HG03280 (cell line): ENCODE measurements around the gene CYSRT1.
A peak's percentile ranks its signal among the peaks of the same experiment; 100 is the strongest.

ENCODE experiments used
- ATAC-seq: cut with Tn5 transposase; IDR thresholded peaks from one replicate; pipeline ENCODE4 v1.9.1; 2021; ENCODE audit warnings: mild to moderate bottlenecking, moderate library complexity; ENCODE audit not compliant: unreplicated experiment

CYSRT1 gene

DNA sequence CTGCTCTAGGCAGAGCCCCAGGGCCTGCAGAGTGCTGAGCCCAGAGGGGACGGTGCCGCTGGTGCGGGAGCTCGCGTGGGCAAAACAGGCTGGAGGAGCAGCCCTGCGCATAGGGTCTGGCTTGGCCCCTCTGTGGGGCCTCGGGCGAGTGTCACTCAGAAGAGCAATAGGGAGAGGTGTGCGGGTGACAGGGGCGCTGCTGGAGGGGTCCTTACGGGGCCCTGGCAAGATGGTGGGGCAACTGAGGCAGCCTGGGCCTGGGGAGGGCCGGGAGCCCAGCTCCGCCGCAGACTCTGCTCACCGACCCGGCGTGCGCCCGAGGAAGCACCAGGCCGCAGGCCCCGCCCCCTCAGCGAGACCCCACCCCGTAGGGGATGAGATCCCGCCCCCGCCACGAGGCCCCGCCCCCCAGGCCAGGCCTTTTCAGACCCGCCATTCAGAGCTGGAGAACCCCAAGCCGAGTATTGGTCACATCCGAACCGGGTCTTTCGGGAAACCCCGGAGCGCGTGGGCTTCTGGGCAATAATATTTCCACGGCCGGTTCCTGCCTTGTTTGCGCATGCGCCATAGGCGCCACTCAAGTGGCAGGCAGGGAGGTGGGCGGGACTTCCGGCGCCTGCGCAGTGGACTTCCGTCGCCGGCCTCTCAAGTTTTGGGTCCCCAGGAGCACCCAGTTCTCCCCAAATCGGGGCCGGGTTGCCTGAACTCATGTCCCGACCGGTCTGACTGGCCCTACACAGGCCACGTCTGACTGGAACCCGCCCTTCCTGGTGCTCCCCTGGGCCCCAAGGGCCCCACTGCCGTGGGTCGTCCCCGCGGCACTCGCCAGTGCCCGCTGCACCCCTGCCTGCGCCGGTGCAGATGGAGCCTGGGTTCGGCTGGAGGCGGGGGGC, 1.6 kb upstream of the CYSRT1 start:
- ATAC-seq, result peak; percentile 78

DNA sequence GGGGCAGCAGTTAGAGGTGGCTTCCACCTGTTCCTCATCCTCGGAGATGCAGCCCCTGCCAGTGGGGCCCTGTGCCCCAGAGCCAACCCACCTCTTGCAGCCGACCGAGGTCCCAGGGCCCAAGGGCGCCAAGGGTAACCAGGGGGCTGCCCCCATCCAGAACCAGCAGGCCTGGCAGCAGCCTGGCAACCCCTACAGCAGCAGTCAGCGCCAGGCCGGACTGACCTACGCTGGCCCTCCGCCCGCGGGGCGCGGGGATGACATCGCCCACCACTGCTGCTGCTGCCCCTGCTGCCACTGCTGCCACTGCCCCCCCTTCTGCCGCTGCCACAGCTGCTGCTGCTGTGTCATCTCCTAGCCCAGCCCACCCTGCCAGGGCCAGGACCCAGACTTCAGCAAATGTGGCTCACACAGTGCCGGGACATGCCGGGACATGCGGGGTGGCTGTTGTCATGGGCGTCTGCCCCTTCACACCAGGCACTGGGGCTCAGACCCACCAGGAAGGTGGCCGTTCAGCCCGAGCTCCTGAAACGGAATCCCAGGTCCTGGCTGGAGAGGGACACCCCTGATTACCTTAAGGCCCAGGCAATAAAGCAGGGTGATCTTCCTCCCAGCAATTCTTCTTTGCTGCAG, 841 bp downstream of the CYSRT1 start:
- ATAC-seq, result no peak

DNA sequence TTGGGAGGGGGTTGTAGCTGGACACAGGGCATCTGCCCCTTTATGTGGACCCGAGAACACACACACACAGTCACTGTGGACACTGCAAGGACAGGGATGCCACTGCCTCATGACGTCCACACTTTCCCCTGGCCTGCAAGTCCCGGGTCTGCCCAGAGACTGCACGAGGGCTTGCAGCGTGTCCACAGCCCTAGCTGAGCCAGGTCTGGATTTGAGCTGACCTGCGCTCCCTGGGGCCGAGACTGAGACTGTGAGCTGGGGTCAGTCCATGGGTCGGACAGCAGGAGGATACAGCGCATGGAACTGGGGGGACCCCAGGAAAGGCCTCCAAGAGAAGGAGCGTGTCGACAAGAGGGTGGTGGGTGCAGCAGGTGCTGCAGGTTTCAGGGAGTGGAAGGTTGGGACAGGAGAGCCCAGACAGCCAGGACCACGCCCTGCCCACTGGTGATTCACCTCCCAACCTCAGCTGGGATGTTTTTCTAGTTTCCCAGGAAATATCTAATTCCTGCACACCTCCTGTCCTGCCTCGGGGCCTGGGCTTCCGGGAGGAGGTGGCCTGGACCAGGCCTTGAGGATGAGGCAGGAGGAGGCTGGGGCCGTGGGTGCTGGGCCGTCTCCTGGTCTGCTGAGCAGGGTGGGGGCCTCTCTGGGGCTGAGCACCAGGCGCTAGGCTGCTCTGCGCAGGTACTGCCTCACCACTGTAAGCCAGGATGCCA, 1.5 kb downstream of the CYSRT1 start:
- ATAC-seq, result no peak

DNA sequence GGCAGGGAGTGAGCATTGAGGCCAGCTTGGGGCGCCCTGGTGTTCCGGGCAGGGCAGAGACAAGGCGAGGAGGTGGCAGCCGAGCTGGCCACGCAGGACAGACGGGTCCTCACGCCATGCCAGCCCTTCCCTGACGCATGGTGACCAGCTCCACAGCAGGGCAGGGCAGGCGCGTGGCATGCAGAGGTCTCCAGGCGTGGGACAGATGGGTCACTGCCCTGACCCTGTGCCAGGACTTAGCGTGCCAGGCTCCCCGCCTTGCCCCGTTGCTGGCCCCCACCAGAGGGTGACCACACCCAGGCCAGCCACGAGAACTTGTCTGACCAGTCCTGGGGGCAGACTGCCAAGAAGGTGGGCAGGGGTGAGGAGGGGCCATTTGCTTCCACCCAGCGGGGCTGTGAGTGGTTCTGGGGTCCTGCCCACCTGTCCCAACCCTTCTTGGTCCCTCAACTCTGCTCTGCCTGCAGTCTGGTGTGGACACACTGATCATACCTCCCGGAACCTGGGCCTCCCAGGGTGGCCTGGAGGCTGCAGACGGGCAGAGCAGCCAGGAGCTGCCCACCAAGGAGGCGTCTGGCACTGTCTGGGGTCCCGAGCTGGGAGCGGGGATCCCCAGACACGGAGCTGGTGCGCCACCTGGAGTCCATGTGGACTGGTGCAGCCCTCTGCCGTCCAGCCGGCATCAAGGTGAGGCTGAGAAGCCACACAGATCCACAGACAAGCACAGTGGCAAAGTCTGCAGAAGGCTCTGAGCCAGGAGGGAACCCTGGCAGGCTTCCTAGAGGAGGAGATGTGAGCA, 2.3 kb downstream of the CYSRT1 start, which contains the start of gene RNF224:
Gene RNF224, plus strand, starts transcription at position 449 of the 799 bp plus-strand sequence. CDS start 834 bp downstream, outside the sequence.
- no peak for ATAC-seq

DNA sequence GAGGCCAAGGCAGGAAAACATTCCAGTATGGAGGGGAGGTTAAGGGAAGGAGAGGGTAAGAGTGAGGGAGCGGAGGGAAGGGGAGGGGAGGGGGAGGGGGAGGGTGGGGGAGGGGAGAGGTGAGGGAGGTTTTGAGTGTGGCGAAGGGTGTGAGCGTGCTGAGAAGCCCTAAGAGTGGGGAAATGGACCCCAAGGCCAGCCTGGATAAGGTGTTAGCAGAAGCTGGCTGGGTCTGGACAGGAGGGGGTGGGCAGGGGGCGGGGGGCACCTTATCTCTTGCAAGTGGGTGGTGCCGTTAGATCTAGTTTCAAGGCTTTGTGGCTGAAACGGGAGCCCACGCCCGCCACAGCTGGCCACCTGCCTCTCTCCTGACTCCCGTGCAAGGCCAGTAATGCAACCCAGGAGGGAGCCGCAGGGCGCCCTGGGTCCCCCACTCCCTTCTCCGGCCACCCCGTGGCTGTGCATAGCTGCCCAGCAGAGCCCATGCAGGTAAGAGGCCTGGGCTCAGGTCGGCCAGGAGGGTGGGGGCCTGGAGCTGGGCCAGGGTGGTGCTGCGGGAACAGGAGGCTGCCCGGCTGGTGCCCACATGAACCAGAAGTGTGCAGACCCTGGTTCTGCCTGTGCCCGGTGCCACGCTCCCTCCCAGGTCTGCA, 3.0 kb downstream of the CYSRT1 start:
- no peak for ATAC-seq

DNA sequence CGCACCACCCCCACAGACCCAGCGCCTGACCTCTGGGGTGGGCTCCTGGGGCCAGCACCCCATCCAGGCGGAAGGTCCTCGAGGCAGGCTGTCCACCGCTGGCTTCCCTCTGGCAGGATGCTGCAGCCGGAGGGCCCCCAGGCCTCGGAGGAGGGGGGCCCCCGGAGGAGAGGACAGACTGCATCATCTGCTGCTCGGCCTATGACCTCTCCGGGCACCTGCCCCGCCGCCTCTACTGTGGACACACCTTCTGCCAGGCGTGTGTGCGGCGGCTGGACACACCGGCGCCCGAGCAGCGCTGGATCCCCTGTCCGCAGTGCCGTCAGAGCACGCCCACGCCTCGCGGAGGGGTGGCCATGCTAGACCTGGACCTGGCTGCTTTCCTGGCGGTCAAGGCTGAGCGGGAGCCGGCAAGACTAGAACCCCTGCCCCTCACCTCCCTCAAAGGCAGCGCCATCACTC, 3.6 kb downstream of the CYSRT1 start:
- ATAC-seq, result no peak

DNA sequence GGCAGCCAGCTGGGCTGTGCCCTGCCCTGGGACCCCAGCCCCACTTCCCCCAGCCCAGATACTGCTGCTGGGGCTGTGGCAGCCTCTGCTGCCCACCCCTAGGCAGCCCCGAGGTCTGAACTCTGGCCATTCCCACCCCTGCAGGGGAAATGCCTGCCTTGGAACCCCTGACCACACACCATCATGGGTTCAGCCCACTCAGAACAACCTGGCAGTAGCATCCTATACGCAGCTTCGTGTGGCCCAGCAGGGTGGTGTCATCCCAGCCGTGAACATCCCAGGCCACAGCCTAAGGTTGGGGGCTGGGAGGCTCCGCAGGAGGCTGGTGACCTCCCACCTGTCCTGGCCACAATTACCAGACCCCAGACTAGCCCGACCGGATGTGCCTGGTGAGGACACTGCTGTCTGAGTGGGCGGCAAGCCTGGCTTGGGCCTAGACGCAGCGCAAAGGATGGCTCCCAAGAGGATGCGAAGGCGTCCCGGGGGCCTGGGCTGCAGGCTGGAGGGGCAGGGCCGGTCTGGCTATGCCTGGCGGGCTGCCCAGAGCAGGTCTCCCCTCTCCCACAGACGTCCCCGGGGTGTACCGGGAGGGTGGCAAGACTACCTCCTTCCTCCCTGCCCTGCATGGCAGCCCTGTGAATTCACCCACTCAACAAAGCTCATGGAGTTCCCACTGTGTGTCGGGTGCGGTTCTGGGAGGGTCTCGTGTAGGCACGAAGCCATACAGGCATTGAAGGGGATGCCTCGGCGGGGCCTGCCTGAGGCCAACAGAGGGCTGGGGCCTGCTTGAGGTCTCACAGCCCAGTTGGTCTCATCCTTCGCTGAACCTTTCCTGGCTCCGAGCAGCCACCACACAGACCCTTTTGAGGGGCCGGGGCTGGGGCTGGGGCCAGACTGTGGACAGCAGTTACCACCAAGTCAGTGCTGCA, 4.3 kb downstream of the CYSRT1 start:
- ATAC-seq, result no peak

DNA sequence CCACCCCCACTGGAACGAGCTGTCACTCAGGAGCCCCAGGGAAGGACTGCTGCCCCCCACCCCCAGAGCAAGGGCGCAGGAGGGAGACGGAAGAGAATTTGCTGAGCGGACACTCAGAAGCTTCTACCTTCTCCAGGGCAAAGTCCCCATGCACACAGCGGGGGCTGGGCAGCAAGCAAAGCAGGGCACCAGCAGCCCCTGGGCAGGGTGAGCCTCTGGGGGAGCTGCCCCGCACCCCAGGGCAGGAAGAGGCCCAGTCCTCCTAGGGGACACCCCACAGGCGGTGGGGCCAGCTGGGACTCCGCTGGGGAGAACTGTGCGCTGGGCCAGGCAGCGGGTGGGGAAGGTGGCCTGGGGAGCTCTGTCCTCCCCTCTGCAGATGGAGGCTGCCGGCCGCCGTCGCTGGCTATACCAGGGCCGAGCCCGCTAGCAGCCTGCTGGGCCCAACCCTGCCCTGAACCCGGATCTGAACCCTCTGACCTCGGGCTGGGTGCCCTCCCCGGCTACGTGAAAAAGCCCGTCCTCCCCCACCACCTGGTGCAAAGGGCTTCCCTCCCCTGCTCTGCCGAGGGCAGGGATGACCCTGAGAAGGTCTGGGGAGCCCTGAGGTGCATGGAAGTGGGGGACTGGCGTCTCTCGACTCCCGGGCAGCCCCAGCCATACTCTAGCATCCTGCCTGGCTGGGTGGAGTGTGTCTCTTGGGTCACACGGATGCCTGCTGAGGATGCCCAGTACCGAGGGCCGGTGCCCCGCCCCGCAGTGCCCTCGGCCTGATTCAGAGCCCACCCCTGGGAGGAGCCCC, 5.1 kb downstream of the CYSRT1 start:
- no peak for ATAC-seq

DNA sequence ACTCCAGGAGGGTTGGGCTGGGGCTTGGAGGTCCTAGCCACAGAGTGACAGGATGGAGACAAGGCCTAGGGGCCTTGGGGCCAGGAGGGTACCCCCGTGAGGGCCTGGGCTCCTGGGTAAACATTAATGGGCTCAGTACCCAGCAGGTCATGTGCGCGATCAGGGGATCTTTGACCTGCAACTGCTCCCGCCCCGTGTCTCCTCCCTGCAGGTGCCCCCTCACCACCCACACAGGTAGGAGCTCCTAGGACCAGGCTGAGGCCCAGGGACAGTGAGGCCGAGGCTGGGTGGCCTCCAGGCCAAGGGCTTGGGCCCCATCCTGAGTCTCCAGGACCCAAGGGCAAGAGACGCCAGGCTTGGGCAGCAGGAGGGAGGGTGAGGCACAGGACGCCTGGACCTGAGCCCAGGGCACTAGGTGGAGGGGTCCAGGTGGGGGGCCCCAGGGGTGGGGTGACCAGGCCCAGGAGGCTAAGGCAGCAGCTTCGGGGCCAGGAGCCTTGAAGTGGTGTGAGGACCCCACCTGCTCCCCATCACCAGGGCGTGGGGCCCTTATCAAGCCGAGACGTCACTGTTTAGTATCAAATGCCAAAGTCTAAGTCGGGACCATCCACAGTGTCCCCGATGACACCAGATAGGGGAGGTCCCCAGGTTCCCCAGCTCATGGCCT, 5.9 kb downstream of the CYSRT1 start, which contains the start of gene SLC34A3:
Gene SLC34A3, plus strand, starts transcription at position 197 of the 667 bp plus-strand sequence. CDS start 802 bp downstream, outside the sequence.
- ATAC-seq, result no peak

DNA sequence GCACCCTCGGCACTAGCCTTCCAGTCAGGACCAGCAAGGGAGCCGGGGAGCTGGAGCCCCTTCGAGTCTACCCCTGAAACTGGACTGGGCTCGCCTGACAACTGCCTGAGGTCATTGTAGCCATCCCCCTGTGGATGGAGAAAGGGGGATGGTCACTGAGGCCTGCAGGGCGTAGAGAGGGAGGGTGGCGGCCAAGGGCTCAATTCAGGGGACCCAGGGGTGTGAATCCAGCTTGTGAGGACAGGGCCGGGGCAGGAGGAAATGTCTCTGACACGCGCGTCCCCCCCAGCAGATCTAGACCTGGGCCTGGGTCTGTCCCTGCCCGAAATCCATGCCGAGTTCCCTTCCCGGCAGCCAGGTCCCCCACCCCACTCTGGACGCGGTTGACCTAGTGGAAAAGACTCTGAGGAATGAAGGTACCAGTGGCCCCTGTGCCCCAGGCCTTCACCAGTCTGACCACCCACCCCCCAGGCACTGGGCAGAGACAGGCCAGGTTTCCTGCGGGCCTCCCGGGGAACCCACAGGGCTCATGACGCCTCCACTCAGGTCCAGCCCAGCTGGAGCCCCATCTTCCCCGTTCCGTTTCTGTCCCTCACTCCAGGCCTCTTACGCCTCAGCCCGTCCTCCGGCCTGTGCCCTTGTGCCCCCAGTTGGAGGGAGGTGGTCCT, 6.5 kb downstream of the CYSRT1 start:
- no peak for ATAC-seq

DNA sequence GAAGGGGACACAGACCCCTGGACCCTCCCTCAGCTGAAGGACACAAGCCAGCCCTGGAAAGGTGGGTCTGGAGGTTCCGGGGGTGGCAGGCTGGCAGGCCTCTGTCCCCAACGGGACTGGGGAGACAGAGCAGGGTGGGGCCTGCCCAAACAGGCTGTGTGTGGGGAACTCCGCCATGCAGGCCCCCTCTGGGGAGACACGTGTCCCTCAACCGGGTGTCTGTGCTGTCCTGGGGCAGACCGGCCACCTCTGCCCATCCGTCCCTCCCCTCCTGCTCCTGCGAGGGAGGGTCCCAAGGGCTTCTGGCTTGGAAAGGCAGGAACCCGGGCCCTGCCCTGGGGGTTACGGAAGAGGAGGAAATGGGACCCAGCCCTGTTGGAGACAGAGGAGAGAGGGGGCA, 7.1 kb downstream of the CYSRT1 start:
- ATAC-seq, result no peak

DNA sequence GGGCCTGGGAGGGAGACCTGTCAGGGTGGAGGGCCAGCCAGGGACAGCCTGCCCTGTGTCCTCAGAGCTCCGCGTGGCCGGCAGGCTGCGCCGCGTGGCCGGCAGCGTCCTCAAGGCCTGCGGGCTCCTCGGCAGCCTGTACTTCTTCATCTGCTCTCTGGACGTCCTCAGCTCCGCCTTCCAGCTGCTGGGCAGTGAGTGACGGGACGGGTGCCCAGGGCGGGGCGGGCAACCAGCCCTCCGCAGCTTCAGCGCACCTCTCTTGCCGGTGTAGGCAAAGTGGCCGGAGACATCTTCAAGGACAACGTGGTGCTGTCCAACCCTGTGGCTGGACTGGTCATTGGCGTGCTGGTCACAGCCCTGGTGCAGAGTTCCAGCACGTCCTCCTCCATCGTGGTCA, 7.5 kb downstream of the CYSRT1 start:
- no peak for ATAC-seq

DNA sequence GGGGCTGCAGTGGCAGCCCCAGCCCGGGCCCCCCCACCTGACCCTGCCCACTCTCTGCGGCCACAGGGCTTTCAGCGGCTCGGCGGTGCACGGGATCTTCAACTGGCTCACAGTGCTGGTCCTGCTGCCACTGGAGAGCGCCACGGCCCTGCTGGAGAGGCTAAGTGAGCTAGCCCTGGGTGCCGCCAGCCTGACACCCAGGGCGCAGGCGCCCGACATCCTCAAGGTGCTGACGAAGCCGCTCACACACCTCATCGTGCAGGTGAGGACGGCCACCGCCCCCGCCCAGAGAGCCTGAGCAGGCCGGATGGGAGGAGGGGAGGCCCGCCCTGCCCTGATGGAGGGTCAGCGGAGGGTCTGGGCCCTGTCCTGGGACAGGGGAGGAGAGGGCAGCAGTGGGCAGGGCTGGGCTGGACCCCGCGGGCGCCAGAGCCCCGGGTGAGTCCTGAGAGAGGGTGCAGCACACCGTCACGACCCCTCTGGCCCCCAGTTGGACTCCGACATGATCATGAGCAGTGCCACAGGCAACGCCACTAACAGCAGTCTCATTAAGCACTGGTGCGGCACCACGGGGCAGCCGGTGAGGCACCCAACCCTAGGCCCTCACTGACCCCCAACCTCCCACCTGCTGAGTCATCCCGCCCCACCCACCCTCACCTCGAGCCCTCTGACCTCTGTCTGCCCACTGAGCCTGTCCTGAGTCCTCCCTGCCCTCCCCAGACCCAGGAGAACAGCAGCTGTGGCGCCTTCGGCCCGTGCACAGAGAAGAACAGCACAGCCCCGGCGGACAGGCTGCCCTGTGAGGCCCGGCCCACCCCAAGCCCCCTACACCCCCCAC, 8.4 kb downstream of the CYSRT1 start:
- ATAC-seq, result no peak

DNA sequence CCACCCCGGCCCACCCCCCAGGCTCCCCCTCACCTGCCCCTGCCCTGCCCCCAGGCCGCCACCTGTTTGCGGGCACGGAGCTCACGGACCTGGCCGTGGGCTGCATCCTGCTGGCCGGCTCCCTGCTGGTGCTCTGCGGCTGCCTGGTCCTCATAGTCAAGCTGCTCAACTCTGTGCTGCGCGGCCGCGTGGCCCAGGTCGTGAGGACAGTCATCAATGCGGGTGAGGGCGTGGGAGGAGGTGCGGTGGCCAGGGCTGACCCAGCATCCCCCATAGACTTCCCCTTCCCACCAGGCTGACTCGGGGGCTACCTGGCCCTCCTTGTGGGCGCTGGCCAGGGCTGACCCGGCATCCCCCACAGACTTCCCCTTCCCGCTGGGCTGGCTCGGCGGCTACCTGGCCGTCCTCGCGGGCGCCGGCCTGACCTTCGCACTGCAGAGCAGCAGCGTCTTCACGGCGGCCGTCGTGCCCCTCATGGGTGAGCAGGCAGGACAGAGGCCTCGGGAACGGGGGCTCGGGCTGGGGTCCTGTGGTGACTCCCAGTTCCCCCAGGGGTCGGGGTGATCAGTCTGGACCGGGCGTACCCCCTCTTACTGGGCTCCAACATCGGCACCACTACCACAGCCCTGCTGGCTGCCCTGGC, 9.2 kb downstream of the CYSRT1 start:
- no peak for ATAC-seq

DNA sequence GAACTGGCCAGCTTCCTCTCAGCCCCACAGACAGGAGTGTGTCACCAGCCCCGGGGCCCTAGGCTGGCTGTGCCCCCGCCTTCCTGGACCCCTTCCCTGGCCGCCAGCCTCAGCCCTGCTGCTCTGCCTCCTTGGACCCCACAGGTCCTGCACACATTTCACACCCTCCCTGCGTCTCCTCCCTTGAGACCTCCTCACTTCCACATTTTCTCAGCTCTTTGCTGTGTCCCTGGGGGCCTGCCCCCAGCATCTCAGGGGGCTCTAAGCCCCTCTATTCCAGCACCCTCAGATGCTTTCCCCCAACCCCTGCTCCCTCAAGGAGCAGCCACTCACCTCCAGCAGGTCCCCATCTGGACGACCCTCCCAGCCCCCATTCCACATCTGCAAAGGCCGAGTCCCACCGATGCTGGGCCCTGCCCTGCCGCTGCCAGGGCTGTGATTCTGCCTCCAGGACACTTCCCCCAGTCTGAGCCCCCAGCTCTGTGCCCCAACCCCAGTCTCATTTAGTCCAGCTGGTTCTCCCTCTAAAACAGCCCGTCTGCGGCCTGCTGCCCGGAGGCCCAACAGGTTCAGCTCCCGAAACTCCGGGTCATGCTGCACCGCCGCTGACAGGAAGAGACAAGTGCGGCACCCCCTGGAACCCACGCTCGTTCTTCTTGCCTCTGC, 9.9 kb downstream of the CYSRT1 start:
- ATAC-seq, result no peak
